LNCaP clone FGC (cell line): ENCODE measurements around the gene CDC42EP1.

Experiments
- DNase-seq: peaks from one replicate; pipeline ENCODE4 v3.0.0-alpha.2; 2011; ENCODE audit warnings: low read depth
- H3K4me3 ChIP-seq: 2 replicates; pipeline ENCODE4 v1.5.1; 2011; ENCODE audit warnings: mild to moderate bottlenecking, low read depth, low read length, control low read depth
- TF ChIP-seq, protein P1 (sequence below): IDR thresholded peaks from 2 replicates; pipeline ENCODE4 v1.5.1; 2012; ENCODE audit warnings: mild to moderate bottlenecking; ENCODE audit not compliant: control insufficient read depth, insufficient read depth; ENCODE audit errors: extremely low read depth

Gene CDC42EP1

GRCh38 chr22:37556710-37557109 is 3.6 kb upstream of the CDC42EP1 start:
- TF ChIP-seq, protein P1, sequence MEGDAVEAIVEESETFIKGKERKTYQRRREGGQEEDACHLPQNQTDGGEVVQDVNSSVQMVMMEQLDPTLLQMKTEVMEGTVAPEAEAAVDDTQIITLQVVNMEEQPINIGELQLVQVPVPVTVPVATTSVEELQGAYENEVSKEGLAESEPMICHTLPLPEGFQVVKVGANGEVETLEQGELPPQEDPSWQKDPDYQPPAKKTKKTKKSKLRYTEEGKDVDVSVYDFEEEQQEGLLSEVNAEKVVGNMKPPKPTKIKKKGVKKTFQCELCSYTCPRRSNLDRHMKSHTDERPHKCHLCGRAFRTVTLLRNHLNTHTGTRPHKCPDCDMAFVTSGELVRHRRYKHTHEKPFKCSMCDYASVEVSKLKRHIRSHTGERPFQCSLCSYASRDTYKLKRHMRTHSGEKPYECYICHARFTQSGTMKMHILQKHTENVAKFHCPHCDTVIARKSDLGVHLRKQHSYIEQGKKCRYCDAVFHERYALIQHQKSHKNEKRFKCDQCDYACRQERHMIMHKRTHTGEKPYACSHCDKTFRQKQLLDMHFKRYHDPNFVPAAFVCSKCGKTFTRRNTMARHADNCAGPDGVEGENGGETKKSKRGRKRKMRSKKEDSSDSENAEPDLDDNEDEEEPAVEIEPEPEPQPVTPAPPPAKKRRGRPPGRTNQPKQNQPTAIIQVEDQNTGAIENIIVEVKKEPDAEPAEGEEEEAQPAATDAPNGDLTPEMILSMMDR = no peak
- no peak for DNase-seq
- H3K4me3 ChIP-seq = no peak overlapping the region

DNA sequence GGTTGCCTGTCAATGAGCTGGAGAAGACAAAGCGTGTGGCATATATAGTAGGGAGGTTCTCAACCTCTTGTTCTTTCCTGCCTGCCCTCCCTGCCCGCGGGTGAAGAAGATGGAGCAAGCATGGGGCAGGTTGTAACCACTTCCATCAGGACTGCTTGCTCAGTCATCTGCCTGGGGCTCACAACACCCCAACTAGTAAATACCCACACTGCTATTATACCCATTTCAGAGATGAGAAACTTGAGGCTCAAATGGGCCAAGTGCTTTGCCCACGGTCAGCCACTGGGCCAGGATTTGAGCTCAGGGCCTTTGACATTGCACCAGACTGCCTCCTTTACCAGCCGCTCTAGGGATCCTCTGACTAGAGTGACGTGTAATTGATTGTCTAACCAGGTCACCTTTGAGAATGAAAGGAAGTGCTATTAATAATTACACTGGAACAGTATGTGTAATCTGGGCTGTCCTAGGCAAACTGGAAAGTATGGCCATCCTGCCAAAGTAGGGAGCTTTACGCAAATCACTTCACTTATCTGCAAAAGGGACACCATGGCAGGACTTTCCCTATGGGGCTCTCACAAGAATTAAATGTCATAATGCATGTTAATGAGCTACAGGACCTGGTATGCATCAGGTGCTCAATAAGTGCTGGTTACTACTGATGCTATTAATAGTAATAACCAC is 2.8 kb upstream of the CDC42EP1 start:
- H3K4me3 ChIP-seq = no peak overlapping the region
- DNase-seq = no peak
- TF ChIP-seq, protein P1 = no peak

GRCh38 chr22:37558815-37559214 is 1.5 kb upstream of the CDC42EP1 start:
- no peak overlapping the region for H3K4me3 ChIP-seq
- TF ChIP-seq, protein P1 = no peak
- no peak for DNase-seq

DNA sequence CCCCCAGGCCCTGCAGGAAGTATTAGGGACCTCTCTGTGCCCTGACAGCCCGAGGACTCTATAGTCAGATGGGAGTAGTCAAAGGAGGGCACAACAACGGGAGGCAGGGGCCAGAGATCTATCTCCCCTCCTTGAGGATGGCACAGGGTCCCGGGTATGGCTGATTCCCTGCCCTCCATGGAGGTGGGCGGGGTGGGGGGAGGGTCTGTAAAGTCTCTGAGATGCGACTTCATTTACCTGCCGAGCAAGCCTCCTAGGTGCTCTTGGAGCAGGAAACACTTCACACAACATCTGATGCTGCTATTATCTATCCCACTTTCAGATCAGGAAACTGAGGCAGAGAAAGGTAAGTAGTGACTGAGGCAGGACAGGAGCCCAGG is 769 bp upstream of the CDC42EP1 start:
- TF ChIP-seq, protein P1 = no peak
- no peak overlapping the region for H3K4me3 ChIP-seq
- no peak for DNase-seq

DNA sequence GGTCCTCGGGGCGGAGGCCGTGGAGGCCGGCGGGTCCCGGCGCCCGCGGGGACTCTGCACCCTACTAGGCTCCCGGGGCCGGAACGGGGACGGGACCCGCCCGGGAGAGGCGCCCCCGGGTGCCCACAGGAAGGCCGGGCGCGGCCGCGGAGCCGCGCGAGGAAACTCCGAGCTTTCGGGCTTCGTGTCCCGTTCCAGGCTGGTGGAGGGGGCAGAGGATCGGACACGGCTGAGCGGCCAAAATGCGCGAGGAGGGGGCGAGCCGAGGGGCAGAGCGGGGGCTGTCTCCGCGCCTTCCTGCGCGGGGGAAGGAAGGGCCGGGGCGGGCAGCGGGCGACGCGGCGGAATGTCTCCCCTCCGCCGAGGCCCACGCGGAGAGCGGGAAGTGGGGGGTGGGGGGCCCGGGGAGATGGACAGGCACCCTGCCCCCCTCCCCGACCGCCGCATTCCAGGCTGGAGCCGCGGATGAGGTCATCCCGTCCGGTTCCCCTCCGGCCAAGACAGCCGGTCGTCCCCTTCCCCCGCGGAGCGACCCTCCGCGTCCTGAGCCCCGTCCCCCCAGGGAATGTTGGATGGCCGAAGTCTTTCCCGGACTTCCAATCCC is 430 bp downstream of the CDC42EP1 start:
- TF ChIP-seq, protein P1 = no peak
- DNase-seq = no peak
- H3K4me3 ChIP-seq = peak overlapping the region; percentile 53

DNA sequence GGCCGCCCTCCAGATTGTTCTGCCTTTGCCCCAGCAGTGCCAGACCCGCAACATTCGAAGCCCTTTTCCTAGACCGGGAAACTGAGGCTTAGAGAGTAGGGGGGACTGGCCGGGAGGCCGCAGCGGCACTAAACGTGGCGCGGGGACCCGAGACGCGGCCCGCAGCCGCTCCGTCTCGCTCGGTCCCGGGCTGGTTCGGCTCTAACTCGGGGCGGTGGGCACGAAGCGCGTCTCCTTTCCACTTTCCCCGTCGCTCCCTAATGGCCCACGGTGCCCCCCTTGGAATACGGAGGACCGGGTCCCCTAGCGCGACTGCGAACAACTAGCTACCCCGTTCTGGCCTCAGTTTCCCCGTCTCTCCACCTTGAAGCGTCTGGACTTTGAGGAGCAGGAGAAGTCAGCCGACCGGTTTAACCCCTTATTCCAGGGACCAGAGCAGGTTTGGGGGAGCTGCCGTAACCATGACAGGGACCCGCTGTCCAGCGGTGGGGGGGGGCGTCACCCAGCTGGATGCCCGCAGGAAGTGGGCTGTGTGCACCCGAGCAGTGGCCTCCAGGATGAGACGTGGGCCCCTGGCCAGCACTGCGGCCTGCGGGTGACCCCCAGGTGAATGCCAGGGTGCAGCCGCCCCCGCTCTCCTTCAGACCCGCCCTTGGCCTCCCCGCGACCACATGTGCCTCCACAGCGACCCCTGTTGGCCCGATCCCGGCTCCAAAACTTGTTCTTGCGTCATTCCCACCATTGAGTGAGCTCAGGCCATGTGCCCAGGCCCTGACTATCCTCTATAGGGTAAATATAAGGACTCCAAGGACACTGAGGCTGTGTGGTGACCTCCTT is 1.1 kb downstream of the CDC42EP1 start:
- TF ChIP-seq, protein P1 = peak; percentile 40
- DNase-seq = no peak
- peak overlapping the region; percentile 53 for H3K4me3 ChIP-seq
